ENCODE results near the gene PIGU. TPM values are rescaled to one million over a fixed set of nuclear protein-coding genes. Genes with fewer than 3 reads are reported as not detected.

Gene PIGU
- total RNA-seq, 1 donor from 2014 or later = 24.4 TPM

DNA sequence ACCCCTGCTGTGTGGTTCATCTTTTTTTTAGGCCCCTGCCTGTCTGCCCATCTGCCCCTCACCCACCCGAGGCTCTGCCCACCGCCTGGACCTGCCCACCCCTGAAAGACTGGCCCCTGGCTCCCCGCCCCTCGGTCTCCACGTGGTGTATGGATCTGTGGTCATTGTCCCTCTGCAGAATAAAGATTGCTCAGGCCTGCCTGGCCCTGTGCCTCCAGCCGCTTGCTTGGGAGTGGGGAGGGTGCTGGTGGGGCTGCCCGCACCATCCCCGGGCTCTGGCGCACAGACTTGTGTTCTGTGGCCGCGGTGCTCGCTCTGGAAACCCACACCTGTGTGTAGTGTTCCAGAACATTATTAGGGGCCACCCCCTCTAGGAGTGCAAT, 116.8 kb downstream of the PIGU start:
- DNase-seq (ENCODE audit: low read depth) = no peak

DNA sequence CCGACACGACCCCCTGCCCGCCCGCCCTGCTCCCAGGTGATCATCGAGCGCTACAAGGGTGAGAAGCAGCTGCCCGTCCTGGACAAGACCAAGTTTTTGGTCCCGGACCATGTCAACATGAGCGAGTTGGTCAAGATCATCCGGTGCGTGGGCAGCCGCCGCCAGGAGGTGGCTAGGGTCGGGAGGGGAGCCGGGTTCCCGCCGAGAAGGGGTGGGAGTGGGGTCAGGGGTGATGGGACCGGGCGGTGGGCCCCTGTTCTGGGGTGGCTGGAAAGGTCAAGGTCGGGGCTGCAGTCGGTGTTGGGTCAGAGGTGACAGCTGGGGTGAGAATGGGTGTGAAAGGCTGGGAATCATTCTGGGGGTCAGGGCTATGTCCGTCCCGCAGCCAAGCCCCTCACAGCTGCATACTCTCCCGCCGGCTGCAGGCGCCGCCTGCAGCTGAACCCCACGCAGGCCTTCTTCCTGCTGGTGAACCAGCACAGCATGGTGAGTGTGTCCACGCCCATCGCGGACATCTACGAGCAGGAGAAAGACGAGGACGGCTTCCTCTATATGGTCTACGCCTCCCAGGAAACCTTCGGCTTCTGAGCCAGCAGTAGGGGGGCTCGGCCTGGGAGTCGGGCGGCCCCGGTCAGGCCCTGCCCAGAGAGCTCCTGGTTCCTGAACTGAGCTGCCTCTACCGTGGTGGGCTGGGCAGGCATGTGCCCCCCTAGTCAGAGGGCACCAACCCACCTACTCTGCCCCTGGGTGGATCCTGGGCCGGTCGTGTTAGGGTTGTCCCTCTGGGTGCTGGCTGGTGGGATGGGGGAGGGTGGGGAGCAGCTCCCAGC, 117.4 kb downstream of the PIGU start:
- DNase-seq (ENCODE audit: low read depth) = no peak

DNA sequence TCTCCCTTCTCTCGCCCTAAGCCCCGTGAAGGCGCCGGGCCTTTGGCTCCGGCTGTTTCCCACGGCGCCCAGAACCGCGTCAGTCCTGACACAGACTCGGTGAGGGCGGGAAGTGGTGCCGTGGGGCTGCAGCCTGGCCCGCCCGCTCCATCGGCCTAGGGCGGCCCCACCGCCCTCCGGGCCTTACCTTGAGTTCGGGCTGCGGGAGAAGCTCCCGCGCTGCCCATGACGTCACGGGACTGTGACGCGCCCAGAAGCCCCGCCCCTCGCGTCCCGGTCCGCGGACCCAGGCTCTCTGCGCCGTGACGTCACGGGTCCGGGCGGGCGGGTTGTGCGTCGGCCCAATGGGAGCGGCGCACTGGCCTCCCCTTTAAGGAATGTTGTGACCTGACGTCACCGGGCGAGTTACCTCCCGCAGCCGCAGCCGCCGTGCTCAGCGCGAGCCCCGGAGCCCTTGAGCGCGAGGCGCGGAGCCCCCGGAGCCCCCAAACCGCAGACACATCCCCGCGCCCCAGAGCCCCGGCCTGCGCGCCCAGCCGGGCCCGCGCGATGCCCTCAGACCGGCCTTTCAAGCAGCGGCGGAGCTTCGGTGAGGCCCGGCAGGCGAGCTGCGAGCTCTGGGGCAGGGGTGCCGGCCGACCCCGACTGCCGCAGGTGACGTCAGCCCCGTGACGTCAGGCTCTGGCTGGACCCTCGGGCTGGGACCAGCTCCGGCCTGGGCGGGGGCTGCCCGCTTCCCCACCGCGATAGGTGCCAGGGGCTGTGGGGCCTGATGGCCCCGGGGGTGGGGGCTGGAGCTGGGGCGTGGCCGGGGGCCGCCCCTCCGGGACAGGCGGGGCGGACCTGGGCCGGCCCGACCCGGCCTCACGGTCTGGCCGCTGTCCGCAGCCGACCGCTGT, 118.3 kb downstream of the PIGU start, which contains the start of gene MAP1LC3A:
Gene MAP1LC3A (plus strand): TSS at position 399 of the 899 bp plus-strand sequence. CDS start 151 bp downstream, at position 550.
- DNase-seq (ENCODE audit: low read depth) = peak; percentile 94

DNA sequence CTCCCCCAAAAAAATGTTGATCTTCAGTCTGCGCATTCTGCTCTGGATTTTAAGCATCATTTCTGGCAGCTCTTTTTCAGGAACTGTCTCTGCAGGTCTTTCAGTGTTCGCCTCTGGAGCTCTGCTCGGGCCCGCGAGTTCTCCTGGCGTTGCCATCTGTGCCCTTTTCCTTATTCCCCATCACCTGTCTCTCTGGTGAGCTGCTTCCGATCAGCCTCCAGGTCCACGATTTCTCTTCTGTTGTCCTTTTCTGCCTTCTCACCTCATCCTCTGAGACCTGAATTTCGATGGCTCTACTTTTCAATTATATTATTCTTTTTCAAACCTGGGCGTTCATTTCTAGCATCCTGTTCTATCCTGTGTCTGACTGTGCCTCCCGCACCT, 119.0 kb downstream of the PIGU start:
- DNase-seq (ENCODE audit: low read depth) = no peak

DNA sequence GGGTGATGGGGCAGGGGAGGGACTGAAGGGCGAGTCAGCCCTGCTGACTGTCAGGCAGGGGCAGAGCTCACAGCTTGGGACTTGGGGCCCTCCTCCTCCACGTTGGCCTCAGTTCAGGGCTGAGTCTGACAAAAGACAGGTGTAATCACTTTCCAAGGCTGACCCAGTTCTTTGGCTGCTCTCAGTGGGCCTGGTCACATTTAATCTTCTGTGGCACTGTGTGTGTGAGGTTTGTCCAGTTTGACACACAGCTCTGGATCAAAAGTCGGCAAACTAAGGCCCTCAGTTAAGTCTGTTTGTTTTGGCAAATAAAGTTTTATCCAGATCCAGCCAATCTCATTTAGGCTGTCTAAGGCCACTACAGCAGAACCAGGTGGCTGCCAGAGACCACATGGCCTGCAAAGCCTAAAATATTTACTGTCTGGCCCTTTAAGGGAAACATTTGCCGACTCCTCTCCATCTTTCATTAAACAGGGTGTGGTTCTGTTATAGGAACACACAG, 123.5 kb downstream of the PIGU start:
- DNase-seq (ENCODE audit: low read depth) = peak; percentile 67

DNA sequence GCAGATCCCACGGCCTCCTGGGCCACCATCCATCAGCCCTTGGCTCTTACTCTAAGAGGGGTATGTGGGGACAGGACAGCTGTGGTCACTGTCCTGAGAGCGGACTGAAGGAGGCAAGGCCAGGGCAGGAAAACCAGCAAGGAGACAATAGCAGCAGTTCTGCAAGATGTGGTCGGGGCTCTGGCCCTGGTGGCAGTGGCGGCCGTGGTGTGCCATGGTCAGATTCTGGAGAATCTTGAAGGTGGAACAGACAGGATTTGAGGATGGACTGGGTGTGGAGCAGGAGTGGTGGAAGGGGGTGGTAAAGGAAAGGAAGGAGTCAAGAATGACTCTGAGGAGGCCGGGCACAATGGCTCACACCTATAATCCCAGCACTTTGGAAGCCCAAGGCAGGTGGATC, 124.3 kb downstream of the PIGU start:
- no peak for DNase-seq (ENCODE audit: low read depth)

DNA sequence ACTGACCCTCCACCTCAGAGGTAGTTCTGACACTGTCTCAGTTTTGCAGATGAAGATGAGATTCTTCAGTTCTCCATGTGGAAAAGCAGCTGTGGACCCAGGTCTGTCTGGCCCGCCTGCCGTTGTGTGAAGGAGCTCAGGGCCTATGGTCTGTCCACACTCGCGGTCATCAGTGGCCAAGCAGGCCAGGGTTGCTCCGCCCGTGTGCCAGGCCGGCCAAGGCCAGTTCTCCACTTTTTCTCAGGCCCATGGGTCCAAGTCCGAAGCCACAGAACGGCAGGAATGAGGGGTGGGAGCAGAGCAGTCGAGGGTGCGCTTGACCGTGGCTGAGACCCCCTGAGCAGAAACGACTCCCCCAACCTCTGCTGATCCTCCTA, 127.0 kb downstream of the PIGU start:
- no peak for DNase-seq (ENCODE audit: low read depth)

DNA sequence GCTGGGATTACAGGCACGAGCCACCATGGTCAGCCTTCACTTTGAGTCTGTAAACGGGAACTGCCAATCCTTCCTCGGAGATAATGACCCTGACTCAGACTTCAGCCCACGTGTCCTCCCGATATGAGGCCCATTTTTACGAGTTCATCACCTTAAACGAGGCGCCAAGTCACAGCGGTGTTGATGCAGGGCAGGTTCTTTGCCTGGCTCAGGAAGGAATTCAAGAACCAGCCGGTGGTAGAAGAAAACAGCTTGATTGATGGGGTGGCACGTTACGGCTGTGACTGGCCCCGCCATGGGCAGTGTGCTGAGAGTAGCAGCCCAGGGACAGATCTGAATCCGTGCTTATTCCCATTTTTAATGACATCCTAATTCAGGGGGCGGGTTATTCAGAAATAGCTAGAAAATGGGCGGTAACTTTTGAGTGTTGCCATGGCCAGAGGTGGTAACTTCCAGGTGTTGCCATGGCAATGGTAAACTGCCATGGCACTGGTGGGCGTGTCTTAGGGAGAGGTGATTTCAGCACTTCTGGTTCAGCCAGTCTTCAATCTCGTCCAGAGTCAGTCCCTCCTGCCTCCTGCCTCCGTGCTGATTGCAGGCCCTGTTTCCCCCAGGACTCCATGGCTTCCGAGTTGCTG, 127.5 kb downstream of the PIGU start:
- DNase-seq (ENCODE audit: low read depth) = no peak

DNA sequence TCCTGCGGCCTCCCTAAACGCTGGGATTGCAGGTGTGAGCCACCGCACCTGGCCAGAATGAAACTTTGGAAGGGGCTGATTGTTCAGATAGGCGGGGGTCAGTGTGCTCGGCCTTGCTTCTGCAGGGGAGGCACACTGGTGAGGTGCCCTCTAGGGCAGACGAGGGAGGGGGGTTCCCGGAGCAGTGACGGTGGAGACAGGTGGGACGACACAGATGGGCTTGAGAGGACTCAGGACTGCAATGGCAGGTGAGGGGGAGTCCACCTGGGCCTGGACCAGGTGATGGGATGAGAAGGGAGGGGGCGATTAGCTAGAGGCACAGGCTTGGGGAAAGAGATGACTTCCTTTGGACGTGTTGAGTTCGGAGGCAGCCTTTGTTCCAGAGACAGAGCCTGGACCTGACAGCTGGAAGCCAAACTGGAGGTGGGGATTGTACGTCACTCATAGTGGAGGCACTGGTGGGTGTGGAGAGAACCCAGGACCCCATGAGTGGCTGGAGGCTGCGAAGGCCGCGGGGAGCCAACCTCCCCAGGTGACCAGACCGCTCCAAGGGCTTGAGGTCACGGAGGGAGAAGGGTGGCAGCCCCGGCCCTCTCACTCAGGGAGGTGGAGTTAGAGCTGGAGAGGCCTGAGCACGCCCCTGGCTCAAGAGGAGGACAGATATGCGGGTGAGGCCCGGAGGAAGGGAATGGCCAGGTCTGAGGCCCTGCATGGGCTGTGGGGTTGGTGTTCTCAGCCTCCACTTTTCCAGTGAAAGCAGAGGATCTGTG, 128.9 kb downstream of the PIGU start:
- no peak for DNase-seq (ENCODE audit: low read depth)

DNA sequence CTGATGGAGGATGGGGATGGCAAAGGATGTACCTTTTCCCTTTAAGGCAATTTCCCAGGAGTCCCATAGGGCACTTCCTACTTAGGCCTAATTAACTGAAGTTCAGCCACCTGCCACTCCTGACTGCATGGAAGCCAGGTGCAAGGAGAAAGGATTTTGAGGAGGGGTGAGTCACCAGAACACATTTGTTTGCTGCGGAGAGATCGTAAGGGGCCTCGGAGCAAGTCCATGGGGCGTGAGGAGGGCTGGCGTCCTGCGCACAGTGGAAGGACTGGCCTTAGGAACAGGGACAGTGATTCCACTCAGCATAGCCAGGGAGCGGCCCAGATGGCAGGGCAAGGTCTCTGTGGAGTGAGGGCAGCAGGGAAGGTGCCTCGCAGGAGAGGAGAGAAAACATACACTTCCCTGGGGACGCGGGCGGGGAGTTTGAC, 130.1 kb downstream of the PIGU start:
- DNase-seq (ENCODE audit: low read depth) = no peak

DNA sequence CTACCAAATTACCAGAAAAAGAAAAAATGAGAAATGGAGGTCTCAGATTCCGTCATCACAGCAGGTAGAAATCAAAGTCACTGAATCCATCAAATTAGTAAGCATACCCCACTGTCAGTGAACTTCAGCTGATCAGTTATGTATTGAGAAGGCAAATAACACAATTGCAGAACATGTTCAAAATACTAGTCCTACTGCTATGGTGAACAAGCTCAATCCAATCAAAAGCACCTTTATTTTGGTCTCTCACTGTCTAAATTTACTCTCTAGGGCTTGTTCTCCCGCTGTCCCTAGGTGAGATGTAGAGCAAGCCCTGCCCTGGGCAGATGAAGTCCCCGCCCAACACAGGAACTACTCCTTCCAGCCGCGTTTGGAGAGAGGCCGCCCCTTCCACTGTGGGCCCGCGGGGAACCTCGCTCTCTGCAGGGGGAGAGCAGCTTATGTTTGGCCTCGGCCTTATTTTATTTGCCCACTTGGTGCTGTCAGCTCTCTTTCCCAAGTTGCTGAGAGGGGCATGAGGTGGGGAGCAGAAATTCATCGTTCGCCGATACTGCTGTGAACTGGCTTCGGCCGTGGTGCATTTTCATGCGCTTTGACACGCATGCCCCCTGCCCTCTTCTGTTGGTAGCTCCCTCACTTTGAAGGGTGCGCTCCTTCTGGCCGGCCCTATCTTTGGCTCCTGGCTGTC, 132.6 kb downstream of the PIGU start:
- DNase-seq (ENCODE audit: low read depth) = no peak

DNA sequence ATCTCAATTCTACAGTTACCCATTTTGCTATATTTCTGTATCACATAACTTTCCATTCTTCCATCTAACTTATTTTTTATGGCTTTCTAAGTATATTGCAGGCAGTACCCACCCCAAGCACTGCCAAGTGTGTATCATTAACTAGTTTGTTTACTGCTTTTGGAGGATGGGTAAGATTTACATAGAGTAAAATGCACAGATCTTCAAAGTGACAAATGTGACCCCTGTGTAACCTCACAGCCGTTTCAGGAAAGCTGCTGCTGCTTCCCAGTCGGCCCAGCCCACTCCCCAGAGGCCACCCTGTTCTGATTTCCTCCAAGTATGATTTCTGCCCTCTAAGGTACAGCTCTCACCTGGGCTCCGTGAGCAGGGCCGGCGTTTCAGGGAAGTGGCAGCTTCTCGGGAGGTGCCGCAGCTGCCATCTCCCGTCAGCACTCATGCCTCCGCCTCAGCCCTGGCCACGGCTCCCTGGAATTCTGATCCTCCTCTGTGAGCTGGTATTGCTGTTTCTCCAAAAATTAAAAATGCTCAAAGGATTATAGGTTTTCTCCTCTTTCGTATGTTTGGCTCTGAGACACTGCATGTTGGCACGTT, 133.3 kb downstream of the PIGU start:
- DNase-seq (ENCODE audit: low read depth) = no peak

DNA sequence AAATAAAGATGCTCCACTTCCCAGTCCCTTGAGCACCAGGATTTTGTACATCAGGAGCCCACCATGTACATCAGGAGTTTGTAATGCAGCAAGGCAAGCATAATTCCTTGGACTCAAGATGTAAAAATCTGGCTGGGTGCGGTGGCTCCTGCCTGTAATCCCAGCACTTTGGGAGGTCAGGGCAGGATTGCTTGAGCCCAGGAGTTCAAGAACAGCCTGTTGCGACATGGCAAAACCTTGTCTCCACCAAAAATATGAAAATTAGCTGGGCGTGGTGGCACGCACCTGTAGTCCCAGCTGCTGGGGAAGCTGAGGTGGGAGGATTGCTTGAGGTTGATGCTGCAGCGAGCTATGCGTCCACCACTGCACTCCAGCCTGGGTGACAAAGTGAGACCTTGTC, 134.5 kb downstream of the PIGU start:
- DNase-seq (ENCODE audit: low read depth) = no peak

DNA sequence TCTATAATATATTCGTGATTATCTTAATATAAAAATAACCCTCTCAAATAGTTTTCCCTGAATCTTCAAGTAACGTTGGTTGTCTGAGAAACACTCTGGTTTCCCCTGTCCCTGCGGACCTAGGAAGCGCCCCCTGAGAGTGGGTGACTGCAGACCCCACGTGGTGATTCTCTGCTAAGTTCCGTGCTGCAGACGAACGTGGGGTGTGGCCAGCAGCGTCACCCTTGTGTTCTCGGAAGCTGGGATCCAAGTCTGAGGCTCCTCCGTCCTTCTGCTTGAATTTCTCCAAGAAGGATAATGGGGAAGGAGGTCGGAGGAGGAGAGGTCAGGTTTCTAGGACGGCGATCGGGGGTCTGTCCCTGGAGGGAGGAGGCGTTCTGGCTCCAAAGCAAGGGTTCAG, 135.0 kb downstream of the PIGU start:
- DNase-seq (ENCODE audit: low read depth) = no peak

DNA sequence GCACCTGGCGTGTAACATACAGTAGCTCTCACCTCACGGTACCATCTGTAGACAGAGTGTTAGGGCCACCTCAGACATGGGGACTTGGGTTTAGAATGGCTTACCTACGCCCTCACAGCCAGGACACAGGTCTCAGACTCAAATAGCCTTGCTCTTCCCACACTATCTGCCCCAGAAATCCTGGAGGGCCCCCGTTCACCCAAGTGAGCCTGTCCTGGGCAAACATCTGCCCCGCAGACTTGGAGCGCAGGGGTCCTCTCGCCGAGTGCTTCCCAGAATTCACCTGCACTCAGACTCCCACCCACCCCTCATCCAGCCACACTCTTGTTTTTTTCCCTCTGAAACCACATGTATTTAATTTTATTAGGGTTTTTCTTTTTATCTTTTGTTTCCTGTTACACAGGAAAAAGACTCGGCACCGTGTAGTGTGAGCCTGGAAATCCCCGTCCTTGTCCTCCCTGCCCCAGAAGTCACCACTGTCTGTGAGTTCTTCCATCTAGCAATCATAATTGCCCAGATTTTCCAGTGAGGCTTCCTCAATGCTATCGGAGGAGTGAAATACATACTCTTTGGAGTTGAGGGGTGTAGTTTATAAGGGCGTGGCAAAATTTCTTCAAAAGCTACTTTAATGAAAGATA, 135.5 kb downstream of the PIGU start:
- DNase-seq (ENCODE audit: low read depth) = no peak

DNA sequence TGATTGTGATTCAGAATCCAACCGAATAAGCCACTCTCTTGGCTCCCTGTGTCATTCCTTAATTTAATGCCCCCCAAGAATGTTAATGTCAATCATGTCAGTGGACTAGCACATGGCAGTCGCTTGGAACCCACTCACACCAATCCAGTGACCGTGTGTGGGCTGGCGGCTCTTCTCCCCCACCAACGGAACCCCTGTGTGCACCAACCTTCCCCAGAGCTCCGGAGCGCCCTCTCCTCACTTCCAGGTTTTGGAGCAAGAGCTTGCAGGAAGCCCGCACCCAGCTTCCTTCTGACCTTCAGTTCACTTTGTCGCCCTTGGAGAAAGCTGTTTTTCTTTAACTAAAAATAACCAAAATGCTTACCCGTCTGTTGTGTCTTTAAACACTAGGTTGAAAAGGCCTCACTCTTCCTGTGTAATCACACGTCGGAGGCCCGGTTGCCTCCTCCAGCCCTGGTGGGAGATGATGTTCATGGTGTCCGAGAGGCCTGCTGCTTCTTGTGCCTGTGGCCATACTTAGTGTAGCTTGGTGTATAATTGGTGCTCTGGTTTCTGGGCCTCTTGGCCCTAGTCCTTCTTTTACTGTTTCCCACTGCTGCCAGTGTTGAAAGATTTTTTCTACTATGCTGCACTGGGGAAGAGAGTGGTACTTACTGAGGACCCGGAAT, 136.2 kb downstream of the PIGU start:
- no peak for DNase-seq (ENCODE audit: low read depth)

DNA sequence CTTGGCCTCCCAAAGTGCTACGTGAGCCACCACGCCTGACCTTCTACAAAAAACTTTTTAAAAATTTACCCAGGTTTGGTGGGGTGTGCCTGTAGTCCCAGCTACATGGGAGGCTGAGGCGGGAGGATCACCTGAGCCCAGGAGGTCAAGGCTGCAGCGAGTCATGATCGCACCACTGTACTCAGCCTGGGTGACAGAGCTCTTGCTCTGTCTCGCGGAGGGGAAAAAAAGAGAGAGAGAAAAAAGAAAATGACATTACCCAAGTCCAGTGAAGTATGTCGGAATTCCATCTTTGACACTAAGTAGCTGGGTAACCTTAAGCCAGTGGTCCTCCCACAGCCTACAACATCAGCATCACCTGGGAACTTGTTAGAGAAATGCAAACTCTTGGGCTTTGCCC, 137.1 kb downstream of the PIGU start:
- DNase-seq (ENCODE audit: low read depth) = no peak

DNA sequence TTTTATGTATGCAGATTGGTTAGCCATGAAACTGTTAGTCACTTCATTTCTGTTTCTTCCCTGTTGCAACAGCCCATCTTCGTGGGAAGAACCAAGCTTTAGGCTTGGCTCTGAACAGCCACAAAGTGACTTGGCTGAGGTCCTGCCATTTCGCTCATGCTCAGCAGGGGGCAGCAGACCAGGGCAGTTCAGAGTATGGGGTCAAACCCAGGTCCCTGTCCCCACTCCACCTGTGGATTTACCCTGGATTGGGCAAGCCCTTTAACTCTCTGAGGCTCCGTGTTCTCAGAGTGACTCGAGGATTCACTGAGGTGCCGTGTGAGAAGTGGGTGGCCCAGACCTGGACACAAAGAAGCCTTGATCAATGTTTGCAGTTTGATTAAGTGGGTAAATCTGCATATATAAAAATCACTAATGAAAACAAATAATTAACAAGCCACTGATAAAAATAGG, 138.2 kb downstream of the PIGU start:
- DNase-seq (ENCODE audit: low read depth) = peak; percentile 50

DNA sequence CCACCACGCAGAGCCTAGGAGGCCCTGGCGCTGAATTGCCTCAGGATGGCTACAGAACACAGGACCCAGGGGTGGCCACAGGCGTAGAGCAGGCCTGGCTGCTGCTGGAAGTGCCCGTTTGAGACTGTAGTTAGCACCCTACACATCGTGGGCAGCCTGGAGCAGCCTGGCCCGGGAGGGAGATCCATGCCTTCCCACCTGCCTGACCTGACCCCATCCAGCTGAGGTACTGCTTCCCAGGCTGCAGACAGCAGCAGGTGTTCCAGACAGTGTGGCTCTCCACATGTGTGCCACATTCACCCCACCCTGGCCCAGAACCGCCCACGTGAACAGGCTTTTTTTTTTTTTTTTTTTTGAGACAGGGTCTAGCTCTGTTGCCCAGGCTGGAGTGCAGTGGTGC, 139.2 kb downstream of the PIGU start:
- no peak for DNase-seq (ENCODE audit: low read depth)

All from myocyte (in vitro differentiated cells).